LNCAP (cell line): Measurements from ENCODE around the gene ZMAT2.

Experiments
- TF ChIP-seq, protein P1 (sequence below): fragments of 450-650 bp; IDR thresholded peaks from 2 replicates; pipeline ENCODE4 v1.5.1; 2017; ENCODE audit warnings: mild to moderate bottlenecking

ZMAT2 gene

DNA sequence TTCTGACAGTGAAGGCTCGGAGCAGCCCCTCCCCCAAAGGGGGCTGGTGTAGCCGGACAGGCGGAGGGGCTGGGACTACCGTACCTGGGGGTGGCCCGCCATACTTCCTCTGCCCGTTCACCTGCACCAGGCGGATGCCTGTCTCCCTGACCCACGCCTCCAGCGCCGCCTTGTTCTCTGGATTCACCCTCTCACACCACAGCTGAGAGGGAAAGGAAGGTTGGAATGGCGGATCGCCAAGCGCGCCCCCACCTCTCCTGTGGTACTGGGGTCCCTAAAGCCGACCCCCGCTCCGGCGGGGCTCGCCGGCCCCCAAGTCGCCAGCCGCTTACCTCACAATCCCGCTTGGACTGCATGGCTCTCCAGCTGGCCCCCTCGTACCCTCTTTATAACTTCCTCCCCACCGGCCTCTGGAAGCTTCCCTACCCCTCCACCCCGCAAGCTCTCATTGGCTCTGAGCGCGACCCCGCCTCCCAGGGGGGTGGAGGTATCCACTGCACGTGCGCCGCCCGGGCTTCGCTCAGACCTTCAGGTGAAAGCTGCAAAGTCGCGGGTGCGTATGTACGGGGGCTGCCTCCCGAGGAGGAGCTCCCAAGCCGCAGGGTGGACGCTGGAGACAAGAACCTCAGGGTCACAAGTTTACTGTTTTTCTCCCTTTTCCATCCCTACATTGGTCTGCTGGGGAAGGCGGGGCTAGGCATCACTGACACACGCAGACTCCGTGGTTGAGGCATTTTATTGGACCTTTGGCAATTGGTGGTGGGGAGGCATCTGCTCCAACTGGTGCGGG is 26.9 kb upstream of the ZMAT2 start, which contains the start of gene DND1:
Gene DND1, minus strand, starts transcription at position 390 of the 790 bp plus-strand sequence. Its CDS starts 34 bp downstream, at position 356.
- TF ChIP-seq, protein P1, sequence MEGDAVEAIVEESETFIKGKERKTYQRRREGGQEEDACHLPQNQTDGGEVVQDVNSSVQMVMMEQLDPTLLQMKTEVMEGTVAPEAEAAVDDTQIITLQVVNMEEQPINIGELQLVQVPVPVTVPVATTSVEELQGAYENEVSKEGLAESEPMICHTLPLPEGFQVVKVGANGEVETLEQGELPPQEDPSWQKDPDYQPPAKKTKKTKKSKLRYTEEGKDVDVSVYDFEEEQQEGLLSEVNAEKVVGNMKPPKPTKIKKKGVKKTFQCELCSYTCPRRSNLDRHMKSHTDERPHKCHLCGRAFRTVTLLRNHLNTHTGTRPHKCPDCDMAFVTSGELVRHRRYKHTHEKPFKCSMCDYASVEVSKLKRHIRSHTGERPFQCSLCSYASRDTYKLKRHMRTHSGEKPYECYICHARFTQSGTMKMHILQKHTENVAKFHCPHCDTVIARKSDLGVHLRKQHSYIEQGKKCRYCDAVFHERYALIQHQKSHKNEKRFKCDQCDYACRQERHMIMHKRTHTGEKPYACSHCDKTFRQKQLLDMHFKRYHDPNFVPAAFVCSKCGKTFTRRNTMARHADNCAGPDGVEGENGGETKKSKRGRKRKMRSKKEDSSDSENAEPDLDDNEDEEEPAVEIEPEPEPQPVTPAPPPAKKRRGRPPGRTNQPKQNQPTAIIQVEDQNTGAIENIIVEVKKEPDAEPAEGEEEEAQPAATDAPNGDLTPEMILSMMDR, result no peak

DNA sequence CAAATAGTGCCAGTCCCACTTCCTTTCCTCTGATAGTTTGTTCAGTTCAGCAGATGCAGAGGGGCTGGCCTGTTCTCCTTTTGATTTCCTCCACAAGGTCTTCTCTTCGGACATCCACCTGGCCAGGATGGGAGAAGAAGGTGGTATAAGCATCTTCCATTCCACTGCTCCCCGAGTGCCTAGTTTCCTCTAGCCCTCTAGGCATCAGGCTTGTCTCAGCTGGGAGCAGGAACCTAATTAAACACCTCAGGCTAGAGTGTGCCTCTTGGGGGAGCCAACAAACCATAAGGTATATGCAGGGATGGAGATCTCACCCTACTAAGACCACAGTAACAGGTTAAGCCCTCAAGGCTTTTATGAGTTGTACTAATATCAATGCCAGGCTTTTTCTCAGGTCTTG is 26.0 kb upstream of the ZMAT2 start:
- TF ChIP-seq, protein P1, result no peak

DNA sequence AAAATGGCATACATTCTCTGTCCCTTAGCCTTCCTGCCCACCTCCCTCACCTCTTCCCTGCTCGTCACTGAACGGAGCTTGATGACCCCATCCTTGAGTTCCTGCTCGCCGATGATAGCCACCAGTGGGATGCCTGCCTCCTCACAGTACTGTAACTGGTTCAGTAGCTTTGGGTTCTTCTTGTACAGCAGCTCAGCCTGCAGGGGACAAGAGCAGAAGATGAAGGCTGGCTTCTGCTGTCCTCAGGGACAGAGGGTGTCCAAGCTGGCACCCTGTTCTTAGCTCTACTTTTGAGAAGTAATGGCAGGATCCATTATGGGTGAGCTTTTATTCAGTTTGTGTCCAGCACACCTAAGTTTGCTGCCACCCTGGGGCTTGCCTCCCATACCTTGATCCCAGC is 25.6 kb upstream of the ZMAT2 start:
- TF ChIP-seq, protein P1, result no peak

DNA sequence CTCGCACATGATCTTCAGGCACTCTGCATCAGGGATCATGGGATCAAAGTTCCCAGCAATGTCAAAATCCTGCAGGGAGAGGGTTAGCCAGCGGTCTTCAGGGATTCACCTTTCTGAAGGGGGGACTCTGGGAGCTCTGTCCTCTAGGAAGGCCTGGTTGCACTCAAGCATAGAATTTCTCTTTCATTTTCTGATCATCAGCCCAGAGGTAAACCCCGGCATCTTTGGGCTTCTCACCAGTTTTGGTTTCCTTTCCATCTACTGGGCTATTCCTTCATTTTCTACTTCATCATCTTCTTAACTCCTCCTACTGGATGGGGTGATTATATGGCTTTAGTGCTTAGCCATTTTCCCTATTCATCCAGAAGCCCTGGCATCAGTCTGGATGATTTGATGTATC is 22.3 kb upstream of the ZMAT2 start:
- TF ChIP-seq, protein P1, result no peak

DNA sequence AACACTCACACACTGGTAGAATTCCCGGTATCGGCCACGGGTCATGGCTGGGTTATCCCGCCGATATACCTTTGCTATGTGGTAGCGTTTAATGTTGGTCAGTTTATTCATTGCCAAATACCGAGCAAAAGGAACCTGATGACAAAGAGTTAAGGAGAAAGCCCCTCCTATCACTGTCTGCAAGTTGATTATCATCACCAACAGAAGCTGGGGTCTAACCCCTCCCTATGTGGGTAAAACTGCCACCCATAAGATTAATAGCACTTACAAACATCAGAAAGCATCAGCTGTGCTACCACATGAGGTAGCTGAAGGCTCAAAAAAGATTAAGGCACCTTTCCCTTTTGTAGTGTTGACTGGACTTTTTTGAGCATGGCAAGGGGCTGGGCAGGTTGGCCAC is 21.3 kb upstream of the ZMAT2 start:
- TF ChIP-seq, protein P1, result no peak

DNA sequence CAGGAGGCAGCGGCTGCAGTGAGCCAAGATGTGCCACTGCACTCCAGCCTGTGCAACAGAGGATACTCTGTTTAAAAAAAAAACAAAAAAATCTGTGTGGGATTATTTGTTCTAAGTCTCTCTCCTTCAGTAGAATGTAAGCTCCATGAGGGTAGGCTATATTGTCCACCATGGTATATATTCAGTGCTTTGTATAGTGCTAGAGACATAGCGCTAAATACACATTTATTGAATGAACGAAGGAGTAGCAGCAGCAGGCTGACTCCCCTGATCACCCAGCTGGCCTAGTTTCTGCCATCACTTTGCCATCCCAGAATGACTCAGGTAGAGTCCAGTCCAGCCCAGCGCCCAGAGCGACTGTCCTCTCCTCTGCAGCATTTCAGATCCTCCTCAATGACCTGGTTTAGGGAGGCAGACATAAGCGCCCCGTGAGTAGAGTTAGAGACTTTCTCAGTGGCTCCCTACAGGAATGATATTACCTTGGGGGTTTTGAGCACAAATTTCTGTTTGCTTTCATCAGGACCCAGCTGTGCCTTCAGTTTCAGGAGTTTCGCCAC is 9.8 kb upstream of the ZMAT2 start:
- TF ChIP-seq, protein P1, result no peak

DNA sequence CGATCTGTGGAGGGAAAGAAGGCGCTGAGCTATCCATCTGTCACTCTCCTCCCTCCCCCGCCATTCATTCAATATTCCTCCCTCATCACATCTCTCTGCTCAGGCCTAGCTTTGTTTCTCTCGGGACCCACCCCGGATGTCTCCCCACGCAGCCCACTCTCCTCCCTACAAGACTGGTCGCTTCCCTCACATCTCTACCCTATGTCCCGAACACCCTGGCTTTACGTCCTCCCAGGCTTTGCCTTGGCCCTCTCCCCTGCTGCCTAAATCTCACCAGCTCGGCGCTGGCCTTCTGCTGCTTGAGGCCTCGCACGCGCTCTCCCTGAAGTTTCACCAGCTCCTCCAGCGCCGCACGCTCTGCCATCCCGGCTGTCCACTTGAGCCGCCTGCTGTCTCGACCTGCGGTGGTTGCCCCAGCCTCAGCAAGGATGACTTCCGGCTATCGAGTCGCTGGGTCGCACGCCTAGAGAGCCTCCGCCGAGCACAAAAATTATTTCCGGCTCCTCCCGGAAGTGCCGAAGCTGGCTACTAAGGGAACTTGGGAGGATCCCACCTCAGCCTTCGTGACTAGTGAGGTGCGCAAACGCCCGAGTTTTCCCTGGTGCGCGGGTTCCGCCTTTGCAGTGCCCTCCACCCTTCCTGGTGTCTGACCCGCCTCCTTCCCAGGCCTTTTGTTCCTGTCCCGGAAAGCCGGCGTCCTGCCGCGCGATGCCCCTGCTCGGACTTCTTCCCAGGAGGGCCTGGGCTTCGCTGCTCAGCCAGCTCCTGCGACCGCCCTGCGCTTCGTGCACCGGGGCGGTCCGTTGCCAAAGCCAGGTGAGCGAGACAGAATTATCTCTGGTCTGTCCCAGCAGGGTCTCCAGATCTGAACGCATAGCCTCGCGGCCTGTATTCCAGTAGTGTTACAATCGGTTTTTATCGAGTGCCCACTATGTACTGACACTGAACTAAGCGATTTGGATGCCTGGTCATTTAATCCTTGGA is 9.0 kb upstream of the ZMAT2 start, which contains the start of the genes HARS1 and HARS2:
Gene HARS1, minus strand, starts transcription at position 430 of the 984 bp plus-strand sequence. Its CDS starts 66 bp downstream, at position 364.
Gene HARS2, plus strand, starts transcription at position 515 of the 984 bp plus-strand sequence. Its CDS starts 194 bp downstream, at position 709.
- TF ChIP-seq, protein P1, result no peak
